ENCODE measurements around the gene SLC9A8.
"Not testable (repeated sequence)": the region's sequence is repeated elsewhere in the genome, so short reads cannot be mapped to it uniquely, and the experiment has no call there.

The SLC9A8 gene

DNA sequence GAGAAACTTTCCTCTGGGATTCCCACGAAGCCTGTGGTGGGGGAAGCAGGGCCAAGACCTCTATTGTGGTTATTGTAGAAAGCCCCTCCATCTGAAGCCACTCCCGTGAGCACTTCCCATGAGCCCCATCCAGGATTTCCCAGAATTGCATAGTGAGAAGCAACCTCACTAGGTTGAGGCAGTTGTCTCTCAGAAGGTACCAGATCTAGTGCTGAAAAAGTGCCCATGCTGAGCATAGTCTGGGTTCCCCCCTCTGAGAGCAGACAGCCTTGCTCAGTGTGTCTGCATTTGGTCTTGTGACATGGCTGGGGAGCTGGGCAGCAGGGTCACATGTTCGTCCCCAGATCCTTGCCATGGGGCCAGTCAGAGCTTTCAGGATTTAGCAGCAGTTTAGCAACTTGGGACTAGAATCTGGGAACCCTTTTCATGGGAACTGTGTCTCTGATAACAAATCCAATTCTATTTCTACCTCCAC is 38.6 kb downstream of the SLC9A8 start:
- no peak for DNase-seq

DNA sequence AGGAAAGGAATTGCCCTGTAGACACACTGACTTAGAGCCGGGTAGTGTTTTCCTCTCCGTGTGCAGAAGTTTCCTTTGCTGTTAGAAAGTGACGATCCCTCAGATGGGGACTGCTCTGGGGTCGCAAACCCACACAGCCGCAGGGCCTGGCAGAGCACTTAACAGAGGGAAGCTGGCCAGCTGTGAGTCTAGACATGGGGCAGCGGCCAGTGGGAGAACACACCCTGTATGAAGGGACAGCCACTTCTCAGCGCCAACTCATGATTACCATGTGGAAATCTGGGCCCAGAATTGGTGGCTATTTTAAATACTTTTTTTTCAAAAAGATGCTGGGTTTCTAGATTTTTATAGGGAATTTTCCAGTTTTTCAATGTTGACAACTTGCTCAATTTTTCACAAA is 39.4 kb downstream of the SLC9A8 start:
- no peak for DNase-seq

DNA sequence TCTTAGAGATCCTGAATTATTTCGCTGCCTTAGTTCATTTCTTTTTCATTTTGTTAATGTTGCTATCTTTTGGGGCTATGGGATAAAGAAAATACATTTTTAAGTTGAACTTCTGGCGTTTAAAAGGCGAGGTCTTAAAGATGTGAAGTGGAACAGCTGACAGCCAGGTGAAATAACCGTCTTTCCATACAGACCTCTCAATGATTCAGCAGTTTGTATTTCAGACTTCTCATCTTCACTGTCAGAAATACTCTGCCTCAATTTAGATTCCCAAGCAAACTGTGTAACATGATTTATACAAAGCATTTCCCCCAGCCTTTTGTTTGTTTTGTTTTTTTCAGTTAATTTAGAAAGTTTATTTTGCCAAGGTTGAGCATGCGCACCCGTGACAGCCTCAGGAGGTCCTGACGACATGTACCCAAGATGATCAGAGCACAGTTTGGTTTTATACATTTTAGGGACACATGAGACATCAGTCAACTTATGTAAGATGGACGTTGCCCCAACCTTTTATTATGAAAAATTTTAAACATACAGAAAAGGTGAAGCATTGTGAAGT is 40.0 kb downstream of the SLC9A8 start:
- no peak for DNase-seq

DNA sequence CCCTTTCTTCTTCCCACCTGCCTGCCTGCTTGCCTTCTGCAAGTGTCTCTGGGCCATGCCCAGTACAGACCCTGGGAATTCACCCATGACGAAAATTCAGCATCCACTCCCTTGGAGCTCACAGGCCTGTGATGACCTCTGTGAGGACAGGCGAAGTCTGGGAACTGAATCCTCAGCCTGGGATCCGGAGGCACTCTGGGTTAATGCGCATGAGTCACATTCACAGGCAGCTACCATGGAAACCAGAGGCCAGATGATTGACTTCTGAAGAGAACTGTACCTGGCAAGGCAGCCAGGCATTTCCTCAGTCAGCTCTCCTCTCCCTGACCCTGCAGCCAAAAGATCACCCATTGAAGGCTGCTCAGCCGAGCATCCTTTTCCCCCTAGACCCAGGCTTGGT is 41.0 kb downstream of the SLC9A8 start:
- DNase-seq, result no peak

DNA sequence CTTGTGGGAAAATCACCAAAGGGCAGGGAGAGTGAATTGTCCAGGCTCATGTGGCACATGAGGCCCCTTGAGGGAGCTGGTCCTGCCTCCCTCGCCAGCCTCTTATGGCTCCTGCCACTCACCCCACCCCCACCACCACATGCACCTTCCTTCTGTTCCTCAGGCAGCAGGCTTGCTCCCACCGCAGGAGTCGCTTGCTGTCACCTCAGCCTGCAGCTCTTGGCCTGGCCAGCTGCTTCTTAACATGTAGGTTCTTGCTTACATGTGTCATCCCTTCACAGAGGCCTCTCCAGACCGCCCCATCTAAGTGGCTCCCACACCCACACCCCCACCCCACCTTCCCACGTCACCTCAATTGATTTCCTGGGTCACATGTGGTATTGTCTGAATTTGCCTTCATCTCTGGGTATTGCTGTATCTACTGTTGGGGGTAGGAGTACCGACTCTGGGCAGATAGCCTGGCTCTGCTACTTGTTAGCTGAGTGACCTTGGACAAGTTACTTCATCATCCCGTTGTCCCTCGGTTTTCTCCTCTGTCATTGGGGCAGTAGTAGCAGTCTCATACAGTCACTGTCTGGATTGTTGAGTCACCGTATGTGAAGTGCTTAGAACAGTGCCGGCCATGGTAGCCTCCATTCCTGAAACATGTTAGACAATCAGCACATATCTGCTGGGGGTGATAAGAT is 41.7 kb downstream of the SLC9A8 start:
- DNase-seq, result no peak

DNA sequence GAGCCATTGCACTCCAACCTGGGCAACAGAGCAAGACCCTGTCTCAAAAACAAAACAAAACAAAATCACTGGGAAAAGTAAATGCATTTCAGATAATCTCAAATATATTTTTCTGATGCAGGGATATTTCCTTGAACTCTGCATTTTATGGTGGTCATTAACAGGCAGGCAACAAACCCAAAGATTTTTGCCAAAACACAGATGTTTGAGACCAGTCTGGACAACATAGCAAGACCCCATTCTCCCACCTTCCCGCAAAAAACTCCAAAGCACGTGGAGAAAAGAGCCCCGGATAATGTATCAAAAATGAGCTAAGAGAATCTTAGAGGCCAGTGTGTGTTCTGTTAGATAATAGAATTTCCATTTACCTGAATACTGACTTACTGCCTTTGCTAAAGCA is 44.3 kb downstream of the SLC9A8 start:
- no peak for DNase-seq

DNA sequence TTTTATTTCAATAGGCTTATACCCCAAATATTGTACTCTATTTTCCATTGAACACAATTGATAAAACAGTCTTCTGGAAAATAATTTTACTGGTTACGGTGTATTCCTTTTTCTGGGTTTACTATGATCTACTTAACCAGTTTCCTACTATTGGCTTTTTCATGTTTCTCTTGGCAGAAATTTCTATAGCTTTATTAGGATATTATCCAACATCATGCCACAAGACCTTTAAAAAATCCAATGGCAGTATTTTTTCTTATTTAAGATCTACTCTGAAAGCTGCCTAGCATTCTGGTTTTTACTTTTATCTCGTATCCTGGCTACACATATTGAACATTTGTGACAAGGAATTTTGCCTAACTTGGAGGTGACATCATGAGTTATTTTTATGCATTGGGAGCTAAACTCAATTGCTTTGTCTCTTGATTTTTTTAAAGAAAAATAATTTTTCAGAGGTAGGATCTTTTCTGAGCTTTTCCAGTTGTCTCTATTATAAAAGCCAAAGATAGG is 45.5 kb downstream of the SLC9A8 start:
- no peak for DNase-seq

DNA sequence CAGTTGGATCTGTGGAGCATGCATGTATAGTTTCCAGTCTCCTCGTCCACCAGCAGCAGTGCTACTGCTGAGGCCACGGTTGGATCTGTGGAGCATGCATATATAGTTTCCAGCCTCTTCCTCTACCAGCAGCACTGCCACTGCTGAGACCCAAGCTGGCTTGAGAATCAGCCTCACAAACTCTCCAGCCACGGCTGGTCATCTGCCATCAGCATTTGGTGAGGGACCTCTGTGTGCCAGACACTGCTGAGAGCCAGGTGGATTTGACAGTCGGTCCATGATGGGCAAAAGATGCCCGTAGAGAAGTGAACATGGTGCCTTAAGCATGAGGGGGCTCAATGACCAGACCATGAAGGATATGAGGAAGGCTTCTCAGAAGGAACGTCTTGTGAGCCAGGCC is 46.4 kb downstream of the SLC9A8 start:
- DNase-seq, result no peak

DNA sequence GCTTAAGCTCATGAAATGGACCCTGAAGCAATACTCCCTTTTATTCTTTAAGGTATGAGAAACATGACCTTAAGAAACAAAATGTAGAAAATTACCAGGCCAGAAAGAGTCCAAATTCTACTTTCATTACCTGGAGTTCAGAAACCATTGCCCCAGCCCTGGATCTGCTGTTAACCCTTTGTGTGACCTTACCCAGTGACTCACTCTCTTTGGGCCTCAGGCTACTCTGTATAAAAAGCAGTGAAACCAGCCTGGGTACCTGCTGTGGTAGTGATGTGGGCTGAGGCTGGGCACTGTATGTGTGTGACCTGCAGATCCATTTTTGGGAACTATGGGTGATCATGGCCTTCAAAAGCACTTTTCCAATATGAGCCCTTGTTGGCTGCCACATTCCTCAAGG is 47.2 kb downstream of the SLC9A8 start:
- DNase-seq, result no peak

DNA sequence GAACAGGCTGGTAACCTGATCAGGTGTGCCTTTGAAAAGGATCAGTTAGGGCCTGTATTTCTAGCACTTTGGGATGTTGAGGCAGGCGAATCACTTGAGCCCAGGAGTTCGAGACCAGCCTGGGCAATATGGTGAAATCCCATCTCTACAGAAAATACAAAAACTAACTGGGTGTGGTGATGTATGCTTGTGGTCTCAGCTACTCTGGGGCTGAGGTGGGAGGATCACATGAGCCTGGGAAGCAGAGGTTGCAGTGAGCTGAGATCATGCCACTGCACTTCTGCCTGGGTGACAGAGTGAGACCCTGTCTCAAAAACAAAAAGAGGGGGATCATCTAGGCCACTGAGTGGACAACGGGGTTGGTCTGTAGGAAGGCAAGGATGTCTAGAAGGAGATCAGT is 48.6 kb downstream of the SLC9A8 start:
- not testable (repeated sequence) for DNase-seq

DNA sequence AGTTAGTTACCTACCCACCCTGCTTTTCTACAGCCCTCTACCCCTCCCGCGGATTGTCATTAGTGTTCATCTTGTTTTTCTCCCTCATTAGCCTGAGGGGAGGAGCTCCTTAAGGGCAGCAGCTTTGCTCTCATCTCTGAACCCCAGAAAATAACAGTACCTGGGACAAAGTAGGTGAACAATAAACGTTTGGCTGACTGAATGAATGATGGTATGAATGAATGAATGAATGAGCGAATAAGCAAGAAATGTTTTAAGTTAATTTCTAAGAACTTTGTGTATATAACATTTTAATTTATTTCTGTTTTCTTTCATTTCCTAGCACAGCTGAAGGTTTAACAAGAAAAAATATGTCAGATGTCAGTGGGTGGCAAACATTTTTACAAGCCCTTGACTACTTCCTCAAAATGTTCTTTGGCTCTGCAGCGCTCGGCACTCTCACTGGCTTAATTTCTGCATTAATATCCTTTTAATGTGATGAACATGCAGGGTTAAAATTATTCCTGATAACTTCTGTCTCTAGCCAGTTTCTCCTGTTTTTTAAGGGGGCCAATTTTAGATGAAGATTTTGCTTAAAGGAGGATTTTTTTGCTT is 50.1 kb downstream of the SLC9A8 start:
- no peak for DNase-seq

DNA sequence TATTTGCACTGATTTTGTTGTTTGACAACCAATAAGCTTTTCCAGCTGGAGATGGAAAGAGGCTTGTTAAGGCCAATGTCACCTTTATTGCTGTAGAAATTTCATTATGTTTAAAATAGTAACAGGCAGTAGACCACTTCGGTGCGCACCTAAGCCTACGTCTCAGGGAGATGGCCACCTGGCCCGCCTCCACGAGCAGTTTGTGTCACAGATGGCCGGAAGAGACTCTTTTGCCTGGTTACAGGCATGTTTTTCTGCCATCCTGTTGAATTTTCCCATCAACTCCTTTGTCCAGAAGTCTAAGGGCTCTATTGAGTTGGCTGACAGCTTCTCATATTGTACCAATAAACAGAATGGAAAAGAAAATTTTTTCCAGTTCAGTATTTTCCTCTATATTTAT is 51.0 kb downstream of the SLC9A8 start:
- DNase-seq, result no peak

DNA sequence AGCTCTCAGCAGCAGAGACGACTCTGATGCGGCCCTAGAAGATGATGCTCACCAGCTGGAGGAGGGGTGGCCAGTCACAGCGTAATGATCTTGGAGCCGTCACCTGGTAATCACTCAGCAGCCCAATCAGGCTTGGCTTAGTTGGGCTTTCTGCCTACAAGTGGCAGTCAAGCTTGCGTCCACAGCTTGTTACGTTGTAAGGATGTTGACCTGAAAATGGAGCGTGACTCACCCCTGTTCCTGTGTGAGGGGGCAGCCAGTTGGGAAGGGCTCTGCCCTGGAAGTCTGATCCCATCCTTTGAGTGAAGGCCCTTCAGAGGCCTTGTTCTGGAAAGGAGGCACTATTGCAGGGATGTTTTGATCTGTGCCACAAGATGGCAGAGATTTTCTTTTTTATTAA is 52.9 kb downstream of the SLC9A8 start:
- DNase-seq, result no peak

DNA sequence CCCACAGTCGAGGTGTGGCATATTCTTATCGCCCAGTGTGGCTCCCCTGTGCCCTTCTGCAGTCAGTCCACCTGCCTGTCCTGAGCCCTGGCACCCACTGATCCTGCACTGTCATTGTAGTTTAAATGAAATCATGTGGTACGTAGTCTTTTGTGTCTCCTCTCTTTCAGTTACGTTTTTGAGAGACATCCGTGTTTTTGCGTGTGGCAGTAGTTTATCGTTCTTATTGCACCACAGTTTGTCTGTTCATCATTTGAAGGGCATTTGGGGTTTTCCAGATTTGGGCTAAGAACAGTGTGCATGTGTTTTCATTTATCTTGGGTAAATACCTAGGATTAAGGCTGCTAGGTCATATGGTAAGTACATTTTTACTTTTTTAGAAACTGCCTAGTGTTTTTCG is 53.4 kb downstream of the SLC9A8 start:
- no peak for DNase-seq

DNA sequence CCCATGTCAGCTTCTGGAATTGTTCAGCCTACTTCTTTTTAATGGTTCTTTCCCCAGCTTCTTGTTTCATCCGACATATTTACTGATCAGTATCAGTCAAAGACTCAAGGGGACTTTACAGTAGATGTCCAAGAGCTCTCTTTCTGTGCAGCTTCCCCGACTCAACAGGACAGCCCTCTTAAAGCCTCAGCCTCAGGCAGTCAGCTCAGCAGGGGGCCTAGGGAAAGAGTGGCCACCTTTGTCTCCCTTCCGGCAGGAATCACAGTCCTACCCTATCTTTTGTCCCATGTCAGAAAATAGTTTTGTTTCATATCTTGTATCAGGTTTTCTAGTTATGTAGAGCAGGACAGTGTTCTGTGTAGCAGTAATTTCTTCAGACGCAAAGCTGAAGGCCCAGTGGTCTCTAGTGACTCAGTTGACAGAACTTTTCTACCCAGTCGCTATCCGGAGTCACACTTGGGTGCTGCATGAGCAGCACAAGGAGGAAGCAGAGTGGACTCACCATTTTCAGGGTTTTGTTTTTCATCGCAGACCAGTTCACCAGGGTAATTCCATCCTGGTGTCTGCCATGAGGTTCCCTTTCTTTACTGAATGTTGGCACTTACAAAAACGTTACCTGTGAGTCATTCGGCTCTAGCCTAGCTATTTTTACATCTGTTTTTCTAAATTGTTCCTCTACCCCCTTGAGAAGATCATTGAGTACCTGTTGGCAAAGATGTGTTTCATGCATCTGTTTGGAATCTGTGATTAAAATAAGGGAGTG is 55.0 kb downstream of the SLC9A8 start:
- no peak for DNase-seq

DNA sequence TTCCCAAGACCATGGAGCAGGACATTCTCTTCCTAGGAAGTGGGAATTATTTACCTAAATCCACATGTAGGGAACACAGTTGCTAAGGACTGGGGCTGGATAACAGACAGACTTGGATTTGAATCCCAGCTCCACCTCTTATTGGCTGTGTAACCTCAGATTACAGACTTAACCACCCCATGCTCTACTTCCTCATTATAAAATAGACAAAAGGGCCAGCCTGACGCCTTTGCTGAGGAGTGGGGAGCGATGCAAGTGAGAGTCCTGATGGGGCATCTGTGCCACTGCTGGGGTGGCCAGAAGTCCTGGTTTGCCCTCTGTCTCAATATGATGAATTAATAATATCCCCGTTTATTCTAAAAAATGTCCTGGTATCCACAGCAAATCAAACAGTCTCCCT is 55.9 kb downstream of the SLC9A8 start:
- DNase-seq, result no peak

DNA sequence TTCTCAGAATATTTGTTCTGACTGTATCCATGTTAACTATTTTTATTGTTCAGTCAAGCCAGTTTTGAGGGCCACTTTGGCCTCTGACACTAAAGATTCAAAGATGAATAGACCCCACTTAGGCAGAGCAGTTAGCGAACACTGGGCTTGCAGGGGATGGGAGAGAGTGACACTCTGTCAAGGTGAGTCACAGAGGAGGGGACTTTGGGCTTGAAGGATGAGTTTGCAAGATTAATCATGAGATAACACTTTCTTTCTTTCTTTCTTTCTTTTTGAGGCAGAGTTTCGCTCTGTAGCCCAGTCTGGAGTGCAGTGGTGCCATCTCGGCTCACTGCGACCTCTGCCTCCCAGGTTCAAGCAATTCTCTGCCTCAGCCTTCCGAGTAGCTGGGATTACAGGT is 56.3 kb downstream of the SLC9A8 start:
- DNase-seq, result no peak

DNA sequence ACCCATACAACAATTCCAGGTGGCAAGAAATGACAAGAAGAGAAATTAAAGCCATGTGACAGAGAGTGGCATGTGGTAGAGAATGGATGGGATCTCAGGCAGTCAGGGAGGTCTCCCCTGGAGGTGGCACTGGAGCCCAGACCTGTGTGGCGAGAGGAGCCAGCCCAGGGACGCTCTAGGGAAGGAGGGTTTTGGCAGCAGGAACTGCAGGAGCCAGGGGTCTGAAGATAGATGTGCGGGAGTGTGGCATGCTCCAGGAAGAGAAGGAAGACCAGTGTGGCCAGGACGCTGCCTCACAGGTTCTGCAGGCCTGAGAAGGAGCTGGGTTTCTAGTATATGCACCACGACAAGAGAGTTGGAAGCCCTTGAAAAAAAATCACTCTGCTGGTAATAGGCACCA is 57.6 kb downstream of the SLC9A8 start:
- DNase-seq, result no peak

DNA sequence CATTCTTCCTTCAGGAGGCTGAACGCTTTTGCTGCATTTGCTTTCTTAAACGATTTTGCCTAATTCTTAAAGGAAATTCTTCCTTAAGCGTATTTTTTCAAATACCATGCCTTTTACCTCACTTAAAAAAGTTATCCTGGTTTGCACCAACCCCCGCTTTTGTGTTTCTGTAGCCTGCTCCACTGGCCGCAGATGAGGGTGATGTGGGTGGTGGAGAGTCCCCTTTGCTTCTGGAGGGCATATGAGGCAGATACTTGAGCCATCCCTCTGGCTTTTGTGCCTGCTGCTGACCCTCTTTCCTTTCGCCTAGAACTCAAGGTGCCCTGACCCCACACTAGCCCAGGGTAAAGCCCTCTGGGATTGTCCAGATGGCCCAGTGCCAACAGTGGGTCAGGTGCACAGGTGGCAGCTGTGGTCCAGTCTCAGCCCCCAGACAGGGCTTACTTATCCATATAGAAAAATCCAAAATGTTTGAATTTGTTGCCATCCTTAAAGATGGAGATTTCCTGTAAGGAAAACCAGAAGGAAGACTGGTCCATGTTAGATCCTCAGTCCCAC is 58.8 kb downstream of the SLC9A8 start:
- DNase-seq, result no peak

DNA sequence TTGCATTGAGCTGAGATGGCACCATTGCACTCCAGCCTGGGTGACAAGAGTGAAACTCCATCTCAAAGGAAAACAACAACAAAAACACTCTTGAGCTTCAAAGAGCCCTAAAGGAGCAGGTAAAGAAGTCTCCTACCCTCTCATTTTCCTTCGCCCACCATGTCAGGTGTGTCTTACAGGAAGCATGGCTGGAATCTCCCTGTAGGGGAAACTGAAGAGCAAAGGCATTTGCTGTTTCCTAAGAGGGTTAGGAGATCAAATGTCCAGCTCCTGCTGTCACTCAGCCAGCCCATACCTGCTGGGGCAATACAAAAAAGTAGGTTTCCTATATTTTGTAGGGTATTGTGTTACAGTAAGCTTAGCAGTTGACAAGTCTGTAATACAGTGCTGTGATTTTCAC is 59.4 kb downstream of the SLC9A8 start:
- no peak for DNase-seq

DNA sequence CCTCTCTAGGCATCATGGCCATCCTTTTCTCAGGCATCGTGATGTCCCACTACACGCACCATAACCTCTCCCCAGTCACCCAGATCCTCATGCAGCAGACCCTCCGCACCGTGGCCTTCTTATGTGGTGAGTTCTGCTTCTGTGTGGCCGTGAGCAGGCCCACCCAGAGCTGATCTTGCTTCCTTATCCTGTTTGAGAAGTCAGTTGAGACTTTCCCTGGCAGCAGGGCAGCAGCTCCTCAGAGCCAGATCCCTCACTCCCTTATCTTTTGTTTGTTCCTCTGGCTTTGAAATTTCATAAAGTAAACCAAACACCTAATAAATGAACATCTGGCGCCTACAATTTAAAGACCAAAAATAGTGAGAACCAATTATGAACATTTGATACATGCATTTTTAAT is 62.1 kb downstream of the SLC9A8 start:
- no peak for DNase-seq

DNA sequence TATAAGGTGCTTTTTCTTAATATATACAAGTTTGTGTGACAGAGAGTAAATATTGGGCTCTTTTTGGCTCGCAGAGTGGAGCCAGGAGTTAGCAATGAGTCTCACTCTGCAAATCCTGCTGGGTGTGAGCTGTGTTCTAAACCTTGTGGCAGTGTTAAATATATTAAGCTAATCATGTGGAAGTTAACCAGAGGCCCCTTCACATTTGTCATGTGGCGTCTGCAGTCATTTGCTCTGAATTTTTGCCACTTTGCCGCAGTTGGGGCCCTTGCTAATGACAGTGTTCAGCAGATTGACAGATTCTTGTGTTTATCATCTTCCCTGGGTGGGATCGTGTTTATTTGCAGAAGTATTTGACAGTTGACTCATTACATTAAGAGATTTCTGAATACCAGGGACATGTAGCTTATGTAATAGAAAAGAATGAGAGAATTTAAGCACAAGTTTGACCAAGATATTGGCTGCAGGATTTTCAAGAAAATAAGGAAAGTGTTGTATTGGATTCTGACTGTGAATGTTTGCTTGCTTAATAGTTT is 64.8 kb downstream of the SLC9A8 start:
- DNase-seq, result no peak

DNA sequence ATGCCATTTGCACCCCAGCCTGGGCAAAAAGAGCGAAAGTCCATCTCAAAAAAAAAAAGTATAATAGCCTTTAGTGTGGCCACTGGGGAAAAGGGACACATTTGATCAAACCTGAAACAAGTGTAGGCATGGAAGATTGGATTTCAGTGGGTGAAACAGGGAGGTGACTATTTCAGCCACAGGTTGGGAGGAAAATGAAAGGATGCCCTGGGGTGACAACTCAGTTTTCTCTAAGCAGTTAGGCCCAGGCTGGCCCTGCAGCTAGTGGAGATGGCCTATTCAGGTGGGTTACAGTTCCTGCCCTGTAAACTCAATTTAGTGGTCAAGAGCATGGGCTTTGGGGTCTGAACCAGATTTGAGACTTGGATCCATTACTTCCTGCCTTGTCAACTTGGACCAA is 66.3 kb downstream of the SLC9A8 start:
- no peak for DNase-seq
